NK-92 treated with Interleukin-12 subunit alpha and Interleukin-12 subunit beta, amount 100 ng/mL, for 24 hours (cell line): ENCODE data around the gene TPO.
"Not testable (repeated sequence)": the region's sequence is repeated elsewhere in the genome, so short reads cannot be mapped to it uniquely, and the experiment has no call there.

Source experiments
- DNase-seq: peaks from one replicate; lab custom pipeline; 2025; lab: John Stamatoyannopoulos, UW

The TPO gene

DNA sequence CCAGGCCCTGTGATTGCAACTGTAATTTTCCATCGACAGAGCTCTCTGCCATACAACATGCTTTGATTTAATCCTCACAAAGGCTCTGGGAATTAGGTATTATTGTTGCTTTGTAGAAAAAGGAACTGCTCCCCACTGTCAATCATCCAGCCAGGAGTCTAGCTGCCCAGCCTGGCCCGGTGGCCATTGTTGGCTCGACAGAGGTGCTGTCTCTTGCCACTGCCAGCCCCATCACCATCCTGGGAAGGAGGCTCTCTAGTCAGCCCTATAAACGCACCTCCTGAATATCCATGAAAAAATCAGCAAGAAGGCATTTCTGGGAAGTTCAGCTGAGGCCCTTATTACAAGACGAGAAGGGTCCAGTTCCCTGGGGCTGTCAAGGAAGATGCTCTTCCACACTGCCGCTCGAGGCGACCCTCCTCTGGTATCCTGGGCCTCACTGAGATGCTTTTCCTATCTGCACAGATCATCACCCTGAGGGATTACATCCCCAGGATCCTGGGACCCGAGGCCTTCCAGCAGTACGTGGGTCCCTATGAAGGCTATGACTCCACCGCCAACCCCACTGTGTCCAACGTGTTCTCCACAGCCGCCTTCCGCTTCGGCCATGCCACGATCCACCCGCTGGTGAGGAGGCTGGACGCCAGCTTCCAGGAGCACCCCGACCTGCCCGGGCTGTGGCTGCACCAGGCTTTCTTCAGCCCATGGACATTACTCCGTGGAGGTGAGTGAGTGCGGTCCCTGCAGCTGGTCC lies 71.0 kb downstream of the TPO start:
- no peak for DNase-seq

DNA sequence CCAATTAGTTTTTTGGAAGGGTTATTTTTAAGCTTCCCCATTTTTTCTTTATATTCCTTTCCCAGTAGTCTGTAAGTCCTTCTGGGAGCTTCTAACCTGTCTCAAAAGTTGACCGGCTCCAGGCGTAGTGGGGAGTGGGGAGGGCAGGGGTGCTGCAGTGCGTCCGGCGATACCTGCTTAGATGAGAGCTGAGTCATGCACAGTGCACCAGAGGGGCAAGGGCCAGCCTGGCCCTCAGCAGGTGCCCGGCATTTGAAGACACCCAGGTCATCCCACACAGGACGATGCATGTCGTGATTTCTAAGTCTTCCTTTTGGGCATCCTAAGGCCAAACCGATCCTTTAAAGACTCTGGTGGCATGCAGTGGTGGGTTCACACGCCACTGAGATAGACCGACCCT lies 73.4 kb downstream of the TPO start:
- no peak for DNase-seq

DNA sequence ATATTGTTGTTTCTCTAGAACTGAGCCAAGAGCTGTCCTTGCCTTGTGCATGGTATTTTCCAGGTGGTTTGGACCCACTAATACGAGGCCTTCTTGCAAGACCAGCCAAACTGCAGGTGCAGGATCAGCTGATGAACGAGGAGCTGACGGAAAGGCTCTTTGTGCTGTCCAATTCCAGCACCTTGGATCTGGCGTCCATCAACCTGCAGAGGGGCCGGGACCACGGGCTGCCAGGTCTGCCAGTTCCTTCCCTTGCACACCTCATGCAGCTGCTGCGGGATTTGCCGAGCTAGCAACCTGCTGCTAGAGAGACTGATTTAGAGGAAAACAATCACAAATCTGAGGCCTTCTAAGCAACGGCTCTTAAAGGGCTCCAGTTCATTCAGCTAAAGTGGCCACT lies 74.5 kb downstream of the TPO start:
- DNase-seq = no peak

DNA sequence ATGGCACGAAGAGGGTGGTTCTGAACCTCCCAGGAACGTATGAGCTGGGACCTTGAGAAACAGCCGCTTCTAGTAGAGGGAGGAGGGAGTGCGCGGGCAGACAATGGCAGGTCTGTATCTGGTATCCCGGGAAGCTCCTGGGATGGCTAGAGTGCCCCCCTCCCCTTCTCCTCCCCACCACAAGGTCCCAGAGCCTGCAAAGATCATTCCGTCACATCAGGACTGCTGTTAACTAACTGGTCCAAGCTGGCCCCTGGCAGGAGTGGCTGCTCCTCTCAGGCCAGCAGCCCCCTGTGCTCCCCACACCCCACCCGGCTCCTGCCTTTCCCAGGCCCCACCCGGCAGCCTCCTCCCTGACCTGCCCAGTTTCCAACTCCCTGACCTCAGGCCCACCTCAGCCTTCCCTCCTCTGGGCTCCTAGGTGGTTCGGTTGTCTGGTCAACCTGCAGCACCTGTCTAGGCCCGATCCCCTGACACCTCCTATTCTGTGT lies 75.0 kb downstream of the TPO start:
- DNase-seq = no peak

DNA sequence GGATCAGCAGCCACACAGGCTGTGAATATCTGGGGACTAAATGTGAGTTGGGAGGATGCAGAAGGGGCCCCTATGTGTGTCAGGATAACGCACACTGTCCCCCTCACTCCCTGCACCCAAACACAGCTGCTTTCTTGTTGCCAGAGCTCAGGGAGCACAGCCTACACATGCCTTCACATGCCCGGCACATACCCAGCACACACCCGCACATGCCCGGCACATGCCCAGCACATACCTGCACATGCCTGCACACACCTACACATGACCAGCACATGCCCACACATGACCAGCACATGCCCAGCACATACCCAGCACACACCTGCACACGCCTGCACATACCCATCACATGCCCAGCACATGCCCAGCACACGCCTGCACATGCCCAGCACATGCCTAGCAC lies 75.6 kb downstream of the TPO start:
- DNase-seq = no peak

DNA sequence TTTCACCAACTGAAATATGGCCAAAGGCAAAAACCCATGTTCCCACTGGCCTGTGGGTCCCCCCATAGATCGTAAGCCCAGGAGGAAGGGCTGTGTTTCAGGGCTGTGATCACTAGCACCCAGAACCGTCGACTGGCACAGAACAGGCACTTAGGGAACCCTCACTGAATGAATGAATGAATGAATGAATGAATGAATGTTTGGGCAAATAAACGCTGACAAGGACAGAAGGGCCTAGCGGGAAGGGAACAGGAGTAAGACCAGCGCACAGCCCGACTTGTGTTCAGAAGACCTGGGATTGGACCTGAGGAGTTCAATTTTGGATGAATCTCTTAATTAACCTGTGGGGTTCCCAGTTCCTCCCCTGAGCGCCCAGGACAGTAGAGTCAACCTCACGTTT lies 76.2 kb downstream of the TPO start:
- DNase-seq = no peak

DNA sequence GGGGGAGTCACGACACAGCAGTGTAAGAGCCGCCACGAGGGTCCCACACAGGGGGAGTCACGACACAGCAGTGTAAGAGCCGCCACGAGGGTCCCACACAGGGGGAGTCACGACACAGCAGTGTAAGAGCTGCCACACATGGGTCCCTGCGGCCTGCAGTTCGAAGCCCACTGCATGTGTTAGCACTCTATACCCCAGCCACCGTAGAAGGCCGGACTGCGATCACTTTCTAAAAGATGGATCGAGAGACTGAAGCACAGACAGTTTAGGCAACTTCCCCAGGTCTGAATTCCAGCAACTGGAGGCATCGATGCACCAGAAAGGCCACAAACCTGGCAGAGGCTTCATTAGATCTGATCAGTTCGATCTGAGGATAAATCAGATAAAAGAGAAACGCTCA lies 77.1 kb downstream of the TPO start:
- not testable (repeated sequence) for DNase-seq

DNA sequence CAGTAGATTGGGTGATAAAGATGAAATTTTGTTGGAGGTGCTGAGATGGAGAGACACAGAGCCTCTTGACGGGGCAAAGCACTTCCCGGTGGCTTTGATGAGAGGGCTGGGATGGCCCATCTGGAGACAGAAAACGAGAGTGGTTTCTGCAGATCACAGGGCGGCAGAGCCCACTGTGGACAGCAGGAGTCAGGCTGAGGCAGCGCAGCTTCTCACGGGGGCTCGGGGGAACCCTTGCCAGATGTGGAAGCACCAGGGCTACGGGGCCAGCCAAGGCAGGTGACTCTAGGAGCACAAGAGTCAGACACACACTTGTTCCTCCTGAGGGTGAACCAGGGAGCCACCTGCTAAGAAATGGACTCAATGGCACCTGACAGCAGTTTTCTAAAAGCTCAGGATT lies 78.5 kb downstream of the TPO start:
- DNase-seq = no peak

DNA sequence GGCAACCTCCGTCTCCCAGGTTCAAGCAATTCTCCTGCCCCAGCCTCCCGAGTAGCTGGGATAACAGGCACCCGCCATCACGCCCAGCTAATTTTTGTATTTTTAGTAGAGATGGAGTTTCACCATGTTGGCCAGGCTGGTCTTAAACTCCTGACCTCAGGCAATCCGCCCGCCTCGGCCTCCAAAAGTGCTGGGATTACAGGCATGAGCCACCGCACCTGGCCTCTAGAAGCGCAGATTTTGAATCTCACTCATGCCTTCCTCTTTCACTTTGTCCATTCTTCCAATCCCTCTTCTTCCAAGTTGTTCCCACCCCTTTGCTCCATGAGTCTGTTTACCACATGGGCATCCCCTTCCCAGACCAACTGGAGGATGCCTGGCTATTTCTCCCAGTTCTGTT lies 79.0 kb downstream of the TPO start:
- DNase-seq = not testable (repeated sequence)

DNA sequence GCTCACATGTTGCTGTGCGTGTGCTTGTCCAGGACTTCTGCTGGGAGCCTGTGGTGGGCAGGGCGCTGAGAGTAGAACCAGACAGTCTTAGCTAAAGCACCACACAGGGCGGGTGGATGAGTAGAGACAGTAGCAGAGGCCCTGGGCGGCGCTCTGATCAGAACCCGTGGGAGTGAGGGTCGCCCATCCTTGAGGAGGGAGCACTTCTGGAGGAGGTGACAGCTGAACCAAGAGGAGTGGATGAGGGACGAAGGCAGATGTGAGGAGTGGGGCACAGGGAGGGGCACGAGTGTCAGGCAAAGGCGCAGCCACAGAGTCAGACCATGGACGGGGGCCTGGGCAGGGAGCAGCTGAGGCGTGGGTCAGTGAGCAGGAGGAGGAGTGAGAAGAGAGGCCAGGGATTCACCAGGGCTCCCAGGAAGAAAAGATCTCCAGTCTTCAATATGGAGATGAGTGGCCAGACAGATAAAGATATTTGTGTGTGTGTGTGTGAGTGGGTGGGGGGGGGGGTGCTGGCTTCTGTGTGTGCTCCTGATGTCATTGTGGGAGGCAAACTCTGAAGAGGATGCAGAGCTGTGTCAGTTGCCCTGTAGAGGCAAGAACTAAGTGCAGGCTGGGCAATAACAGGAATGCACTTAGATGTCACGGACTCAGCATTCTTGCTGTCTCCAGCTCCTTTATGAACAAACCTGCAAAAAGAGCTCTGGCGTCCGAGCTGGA lies 79.6 kb downstream of the TPO start:
- DNase-seq = no peak

DNA sequence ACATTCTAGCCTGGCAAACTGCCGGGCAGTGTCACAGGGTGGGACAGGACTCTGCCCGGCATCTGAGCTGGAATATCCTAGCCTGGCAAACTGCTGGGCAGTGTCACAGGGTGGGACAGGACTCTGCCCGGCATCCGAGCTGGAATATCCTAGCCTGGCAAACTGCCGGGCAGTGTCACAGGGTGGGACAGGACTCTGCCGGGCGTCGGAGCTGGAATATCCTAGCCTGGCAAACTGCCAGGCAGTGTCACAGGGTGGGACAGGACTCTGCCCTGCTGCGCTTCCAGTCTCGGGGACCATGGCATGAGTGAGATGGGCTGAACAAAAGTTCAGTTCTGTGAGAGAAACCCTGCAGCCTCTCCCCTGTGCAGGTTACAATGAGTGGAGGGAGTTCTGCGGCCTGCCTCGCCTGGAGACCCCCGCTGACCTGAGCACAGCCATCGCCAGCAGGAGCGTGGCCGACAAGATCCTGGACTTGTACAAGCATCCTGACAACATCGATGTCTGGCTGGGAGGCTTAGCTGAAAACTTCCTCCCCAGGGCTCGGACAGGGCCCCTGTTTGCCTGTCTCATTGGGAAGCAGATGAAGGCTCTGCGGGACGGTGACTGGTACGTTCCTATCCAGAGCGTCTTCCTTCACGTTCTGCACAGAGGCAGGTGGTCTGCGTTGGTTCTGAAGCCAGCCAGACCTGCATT lies 80.3 kb downstream of the TPO start:
- no peak for DNase-seq

DNA sequence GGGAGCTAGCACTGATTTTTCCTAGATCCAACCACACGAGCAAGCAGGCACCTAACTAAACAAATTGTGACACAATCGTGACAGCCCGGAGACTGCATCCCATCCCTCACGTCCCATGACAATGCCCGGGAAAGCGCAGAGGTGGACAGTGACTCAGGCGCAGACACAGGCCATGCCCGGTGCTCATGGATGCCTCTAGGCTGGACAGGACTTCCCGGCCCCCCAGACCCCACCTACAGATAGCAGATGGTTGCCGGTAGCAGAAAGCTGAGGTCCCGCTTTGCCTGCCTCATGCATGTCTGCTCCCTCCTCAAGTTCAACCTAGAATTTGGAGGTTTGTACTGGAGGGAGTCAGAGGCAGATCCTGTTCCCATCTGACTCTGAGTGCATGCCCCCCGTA lies 81.0 kb downstream of the TPO start:
- DNase-seq = no peak

DNA sequence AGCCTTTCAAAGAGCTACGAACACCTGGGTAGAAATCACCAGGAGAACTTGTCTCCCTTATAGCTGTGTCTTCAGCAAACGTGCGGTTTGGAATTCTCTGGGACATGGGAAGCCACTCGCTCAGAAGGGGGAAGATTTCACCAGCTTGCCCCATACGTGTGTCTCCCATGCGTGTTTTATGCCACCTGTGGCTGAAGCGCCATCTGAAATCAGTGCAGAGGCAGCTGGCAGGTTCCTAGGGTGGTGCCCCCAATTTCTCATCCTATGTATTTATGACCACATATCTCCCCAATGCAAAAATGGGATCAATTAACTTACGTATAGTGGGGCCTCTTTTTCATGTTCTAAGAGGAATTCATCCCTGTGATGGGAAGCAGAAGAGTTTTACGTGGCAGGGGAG lies 81.6 kb downstream of the TPO start:
- no peak for DNase-seq

DNA sequence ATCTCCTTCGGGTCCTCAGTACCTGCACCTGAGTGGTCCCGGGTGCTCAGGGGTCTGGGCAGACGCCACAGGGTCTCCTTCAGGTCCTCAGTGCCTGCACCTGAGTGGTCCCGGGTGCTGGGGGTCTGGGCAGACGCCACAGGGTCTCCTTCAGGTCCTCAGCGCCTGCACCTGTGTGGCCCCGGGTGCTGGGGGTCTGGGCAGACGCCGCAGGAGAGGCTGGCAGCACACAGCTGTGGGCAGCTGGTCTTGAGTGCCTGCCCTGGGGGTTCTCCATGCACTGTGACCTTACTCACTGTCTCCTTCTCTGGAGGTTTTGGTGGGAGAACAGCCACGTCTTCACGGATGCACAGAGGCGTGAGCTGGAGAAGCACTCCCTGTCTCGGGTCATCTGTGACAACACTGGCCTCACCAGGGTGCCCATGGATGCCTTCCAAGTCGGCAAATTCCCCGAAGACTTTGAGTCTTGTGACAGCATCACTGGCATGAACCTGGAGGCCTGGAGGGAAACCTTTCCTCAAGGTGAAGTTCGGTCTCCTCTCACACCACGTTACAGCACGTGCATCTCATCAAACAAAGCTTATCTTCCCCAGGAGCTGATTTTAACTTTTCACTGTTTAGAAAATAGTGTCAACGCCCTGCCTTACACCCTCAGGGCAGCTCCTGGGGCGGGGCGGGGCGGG lies 82.6 kb downstream of the TPO start:
- no peak for DNase-seq

DNA sequence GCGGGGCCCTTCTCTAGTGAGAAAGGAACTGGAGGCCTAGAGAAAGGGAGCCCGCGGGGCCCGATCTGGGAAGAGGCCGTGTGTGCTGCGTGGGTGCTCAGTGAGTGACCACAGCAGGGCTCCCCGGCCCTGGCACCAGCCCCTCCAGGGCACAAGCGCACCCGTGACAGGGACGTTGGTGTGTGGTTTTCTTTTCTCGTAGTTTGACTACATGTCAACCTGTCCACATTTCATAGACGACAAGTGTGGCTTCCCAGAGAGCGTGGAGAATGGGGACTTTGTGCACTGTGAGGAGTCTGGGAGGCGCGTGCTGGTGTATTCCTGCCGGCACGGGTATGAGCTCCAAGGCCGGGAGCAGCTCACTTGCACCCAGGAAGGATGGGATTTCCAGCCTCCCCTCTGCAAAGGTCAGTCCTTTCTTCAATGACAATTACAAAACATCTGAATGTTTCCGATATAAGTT lies 83.1 kb downstream of the TPO start:
- no peak for DNase-seq

DNA sequence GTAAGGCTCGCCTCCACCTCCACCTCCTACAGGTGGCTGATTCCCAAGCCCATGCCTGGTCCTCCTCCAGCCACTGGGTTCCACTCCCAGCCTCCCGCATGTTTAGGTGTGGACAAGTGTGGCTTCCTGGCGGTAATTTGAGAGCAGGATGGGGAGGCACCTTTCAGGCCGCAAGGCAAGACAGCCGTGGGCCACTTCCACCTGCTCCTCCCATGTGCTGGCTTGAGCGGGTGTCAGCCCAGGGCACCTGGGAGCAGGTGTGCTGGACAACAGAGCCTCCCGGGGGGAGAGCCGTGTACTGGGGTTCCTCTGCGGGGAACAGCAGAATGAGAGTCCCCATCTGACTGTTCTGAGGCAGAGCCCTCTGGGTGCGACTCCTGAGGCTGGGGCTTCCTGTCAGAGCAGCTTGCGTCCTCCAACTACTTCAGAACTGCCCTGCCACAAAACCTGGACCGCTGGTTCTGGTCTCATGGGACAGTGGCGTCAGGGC lies 83.9 kb downstream of the TPO start:
- DNase-seq = no peak

DNA sequence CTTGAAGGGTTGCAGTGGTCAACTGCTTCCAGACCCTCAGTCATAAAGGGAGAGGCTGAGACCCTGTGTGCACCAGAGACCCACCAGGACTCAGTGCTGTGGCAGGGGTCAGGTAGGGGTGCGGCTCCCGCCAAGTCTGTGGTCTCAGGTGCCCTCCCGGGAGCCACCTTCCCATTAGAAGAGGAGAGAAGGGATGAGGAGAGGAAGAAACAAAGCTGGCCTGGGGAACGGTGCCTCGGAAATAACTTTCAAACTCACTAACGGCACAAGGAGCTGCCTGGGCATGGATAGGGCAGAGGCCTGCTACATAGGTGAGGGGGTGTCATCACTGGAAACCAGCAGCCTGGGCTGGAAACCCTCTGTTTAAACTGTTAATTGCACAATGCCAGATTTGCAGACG lies 84.9 kb downstream of the TPO start:
- no peak for DNase-seq

DNA sequence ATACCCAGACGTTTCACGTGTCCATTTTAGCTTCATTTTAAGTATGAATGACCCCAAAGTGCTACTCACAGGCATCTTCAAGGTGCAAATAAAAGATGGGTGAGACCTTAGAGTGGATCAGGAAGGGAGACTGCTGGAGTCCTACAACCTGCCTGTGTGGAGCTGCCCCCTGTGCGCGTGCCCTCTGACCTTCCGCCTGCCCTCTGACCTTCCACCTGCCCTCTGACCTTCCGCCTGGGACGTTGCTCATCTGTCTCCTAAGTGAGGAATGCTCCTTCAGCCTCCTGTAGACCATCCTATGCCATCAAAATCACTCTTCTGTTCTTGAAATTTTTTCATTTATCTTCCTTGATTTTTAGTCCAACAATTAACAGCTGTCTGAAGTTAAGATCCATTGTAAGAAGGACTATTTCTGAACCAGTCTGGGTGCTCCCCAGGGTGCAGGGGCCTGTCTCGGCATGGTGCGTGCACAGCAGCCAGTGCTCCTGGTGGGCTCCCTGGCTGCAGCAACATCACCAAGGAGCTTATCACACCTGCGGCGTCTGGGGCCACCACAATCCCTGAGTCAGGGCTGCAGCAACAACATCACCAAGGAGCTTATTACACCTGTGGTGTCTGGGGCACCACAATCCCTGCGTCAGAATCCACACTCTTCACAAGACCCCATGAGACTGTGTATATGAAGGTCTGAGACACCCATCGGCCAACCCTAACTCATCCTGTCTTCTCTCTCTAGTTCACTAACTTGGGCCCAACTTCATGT lies 86.0 kb downstream of the TPO start:
- DNase-seq = no peak

DNA sequence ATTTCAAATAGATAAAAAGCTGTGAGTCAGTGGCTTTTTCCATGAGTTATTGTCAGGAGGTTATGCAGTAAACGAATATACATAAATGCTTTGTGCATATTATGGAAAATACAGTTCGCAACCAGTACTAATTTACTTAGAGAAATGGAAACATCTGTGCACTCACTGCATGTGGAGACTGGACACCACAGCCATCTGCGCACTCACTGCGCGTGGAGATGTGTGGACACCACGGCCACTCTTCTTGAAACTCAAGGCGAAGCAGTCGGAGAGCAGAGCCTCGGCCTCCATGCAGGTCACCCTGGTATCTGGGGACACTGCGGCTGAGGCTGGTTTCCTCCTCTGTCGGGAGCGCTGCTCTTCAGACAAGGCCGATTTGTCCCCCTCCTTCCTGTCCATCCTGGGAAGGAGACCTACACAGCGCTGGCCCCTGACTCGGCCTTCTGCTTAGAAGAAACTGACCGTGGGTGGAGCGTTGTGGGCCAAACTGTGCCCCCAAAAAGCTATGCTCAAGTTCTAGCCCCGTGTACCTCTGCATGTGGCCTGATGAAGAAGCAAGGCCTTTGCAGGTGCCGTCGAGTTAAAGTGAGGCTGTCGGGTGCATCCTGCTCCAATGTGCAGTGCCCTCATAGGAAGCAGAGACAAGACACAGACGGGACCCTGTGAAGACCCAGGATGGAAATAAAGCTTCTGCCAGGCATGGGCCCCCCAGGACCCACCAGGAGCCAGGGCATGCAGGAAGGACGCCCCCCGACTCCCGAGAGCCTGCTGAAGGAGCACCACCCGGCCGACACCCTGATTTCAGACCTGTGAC lies 88.0 kb downstream of the TPO start:
- DNase-seq = no peak

DNA sequence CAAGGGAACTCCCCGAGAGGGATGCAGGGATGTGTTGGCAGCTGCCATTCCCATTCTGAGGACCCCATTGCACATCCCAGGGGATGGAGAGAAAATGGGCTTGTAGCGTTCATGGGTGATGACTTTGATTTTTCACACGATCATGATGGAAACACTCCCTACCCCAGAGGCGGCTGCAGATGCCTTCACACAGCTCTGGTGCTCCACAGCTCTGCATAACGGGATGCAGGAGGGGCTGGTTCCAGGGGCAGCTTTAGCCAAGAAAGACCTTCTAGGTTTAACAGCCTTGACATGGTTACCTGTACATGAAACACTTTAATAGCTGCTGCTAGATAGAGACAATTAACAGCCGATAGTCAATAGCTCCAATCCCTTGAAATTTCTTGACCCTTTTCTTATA lies 88.7 kb downstream of the TPO start:
- DNase-seq = no peak

DNA sequence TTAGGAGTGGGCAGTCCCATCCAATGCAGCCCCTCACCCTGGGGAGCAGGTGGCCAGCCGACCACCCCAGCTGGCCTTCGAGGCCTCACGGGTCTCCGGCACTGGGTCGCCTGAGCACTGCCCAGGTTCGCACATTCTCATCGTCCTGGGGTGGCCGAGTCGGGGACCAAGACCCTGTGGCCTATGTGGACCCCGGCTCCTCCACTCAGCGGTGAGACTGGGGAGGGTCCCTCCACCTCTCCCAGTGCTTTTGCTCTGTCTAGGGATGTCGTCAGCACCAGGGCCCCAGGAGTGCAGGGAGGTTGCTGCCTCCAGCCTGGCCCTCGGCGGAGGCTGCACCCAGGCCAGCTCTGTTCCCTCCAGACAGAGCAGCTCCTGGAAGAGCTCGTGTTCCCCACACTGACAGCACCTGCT lies 89.6 kb downstream of the TPO start:
- no peak for DNase-seq
